ENCODE results near the gene ENPP1.
A peak's percentile ranks its signal among the peaks of the same experiment; 100 is the strongest.

ENPP1 gene

DNA sequence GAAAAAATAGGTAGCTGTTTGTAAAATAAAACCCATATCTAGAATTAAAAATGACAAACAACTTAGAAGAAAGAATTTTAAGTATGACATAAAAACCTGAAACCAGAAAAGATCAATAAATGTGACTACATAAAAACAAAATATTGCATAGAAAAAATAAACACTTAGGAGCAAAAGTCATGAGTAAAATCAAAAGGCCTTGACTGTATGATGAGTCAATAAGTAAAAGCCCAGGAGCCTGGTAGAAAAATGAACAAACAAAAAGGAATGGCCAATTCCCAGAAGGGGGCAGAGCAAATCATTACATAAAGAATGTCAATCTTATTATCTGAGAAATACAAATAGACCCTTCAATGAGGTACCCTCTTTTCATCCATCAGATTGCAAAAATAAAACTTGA lies 20.7 kb upstream of the ENPP1 start:
- DNase-seq (ENCODE audit: low read depth, low spot score), result no peak

DNA sequence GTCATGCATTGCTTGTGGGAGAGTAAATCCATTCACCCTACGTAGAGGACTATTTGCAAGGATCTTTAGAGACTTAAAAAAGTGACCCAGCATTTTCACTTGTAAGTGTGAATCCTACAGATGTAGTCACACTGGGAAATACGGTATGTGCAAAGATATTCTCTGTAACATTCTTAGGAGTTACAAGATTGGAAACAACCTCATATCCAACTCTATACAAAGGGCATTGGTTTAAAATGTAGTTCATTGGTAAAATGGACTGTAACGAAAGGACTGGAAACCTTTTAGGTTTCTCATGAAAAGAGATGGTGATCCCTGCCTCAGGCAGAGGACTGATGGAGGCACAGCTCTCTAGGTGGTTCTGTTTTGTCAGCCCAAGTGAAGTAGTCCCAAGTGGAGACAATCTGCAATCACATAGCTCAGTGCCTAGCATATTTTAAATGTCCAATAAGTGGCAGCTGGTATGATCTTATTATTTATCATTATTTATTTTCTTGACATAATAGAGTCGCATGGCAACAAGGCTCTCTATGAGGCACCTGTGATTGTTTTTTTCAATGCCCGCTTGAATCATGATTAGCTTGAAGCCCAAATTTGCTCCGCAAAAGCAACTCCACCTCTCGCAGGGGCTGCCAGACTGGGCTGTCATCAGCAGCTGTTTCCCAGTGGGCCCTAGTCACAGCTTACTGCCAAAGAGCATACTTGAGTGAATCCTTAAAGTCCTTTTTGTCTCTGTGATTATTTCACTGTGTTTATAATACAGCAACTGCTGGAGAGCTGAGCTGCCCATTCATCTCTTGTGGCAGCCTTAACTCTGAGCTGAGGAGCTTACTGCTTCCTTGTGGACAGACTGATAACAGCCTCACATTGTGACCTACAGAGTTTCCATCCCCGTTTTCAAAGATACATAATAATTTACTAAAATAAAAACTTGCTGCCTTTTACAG lies 19.8 kb upstream of the ENPP1 start:
- DNase-seq (ENCODE audit: low read depth, low spot score), result peak; percentile 22

GRCh38 chr6:131789219-131789618 lies 18.6 kb upstream of the ENPP1 start:
- DNase-seq (ENCODE audit: low read depth, low spot score), result no peak

GRCh38 chr6:131791476-131791875 lies 16.3 kb upstream of the ENPP1 start:
- DNase-seq (ENCODE audit: low read depth, low spot score), result no peak

GRCh38 chr6:131792091-131792496 lies 15.7 kb upstream of the ENPP1 start:
- peak; percentile 45 for DNase-seq (ENCODE audit: low read depth, low spot score)

DNA sequence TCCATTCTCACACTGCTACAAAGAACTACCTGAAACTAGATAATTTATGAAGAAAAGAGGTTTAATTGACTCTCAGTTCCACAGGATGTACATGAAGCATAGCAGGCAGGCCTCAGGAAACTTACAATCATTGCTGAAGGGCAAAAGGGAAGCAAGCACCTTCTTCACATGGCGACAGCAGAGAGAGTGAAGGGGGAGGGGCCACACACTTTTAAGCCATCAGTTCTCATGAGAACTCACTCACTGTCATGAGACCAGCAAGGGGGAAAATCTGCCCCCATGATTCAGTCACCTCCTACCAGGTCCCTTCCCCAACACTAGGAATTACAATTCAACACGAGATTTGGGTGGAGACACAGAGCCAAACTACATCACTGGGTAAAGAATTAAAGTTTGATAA lies 12.5 kb upstream of the ENPP1 start:
- no peak for DNase-seq (ENCODE audit: low read depth, low spot score)

DNA sequence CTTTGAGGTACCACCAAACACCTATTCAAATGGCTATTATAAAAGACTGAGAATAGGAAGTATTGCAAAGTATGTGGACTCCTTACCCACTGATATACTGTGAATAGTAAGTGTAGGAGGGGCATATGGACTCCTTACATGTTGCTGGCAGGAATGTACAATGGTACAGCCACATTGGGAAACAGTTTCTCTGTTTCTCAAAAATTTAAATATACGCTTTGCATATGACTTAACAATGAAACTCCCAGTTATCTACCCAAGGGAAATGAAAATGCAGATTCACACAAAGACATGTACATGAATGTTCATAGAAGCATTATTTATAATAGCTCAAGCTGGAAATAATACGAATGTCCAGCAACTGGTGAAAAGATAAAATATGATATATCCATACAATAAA lies 5.5 kb upstream of the ENPP1 start:
- DNase-seq (ENCODE audit: low read depth, low spot score), result no peak

GRCh38 chr6:131803007-131803769 lies 4.6 kb upstream of the ENPP1 start:
- no peak for DNase-seq (ENCODE audit: low read depth, low spot score)

GRCh38 chr6:131804131-131804530 lies 3.7 kb upstream of the ENPP1 start:
- DNase-seq (ENCODE audit: low read depth, low spot score), result no peak

- no peak for DNase-seq (ENCODE audit: low read depth, low spot score)
These were observed 538 bp upstream of the ENPP1 start for GRCh38 chr6:131807321-131807643.

DNA sequence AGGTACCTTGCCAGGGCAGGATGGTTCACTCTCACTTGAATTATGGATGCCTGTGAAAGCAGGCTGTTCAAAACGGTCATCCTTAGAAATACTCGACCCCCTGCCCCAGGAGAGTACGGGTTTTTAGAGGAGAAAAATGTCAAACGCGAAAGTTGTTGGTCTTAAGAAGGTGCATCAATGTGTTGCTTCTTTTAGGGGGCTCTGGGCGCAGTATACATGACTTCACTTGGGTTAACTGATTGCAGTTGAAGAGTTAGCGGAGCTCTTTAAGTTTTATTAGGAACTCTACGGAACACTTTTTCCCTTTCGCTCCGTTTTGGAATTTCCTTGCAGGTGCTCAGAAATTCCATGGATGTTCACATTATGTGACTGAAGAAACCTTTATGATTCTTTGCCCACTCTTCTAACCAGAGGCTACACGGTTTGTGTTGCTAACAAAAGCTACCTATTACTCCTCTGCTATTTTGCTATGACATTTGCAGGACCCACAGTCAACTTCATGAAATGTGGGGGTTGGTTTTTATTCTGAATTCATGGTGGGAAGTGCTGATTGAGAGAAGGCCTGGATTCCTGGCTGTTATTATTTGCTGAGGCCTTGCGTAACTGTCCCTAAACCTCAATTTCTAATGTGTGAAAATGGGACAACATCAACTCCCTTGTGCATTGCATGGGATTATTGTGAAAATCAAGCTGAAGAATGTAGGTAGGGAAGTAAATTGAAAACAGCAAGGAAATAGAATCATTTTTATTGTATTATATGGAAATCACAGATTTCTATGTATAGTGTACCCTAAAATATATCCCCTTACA lies 845 bp downstream of the ENPP1 start:
- DNase-seq (ENCODE audit: low read depth, low spot score), result no peak

GRCh38 chr6:131811500-131811899 lies 3.7 kb downstream of the ENPP1 start:
- no peak for DNase-seq (ENCODE audit: low read depth, low spot score)

- peak; percentile 49 for DNase-seq (ENCODE audit: low read depth, low spot score)
These were observed 6.2 kb downstream of the ENPP1 start for GRCh38 chr6:131813991-131814390.

GRCh38 chr6:131816869-131817268 lies 9.0 kb downstream of the ENPP1 start:
- no peak for DNase-seq (ENCODE audit: low read depth, low spot score)

GRCh38 chr6:131819572-131820124 lies 11.8 kb downstream of the ENPP1 start:
- DNase-seq (ENCODE audit: low read depth, low spot score), result peak; percentile 65

- DNase-seq (ENCODE audit: low read depth, low spot score), result no peak
These were observed 13.4 kb downstream of the ENPP1 start for GRCh38 chr6:131821010-131821807.

- no peak for DNase-seq (ENCODE audit: low read depth, low spot score)
These were observed 14.3 kb downstream of the ENPP1 start for GRCh38 chr6:131822119-131822518.

DNA sequence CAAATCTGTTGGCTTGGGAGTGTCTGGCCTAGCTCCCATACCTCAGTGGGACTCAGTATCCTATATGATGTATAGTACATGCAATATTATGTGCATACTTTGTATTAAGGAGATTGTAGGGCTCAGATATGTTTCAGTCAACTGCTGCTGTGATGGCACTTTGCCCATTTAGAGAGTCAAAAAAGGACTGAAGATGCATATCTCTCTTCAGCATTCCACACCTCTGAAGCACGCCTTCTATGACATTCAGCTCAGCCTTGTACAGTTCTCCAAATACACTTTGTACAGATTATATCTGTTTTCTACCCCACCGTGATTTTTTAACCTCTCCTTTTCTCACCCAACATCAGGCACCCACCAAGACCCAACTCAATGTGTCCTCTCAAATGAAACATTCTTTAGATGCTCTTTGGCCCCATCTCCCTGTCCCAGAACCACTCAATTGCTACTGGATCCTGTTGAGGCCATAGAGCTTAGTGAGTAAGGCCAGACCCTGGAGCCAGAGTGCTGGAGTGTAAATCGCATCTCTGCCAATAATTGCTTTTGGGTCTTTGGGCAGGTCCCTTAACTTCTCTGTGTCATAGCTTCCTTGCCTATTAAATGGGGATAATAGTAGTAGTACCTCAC lies 15.6 kb downstream of the ENPP1 start:
- no peak for DNase-seq (ENCODE audit: low read depth, low spot score)

GRCh38 chr6:131825946-131826345 lies 18.1 kb downstream of the ENPP1 start:
- no peak for DNase-seq (ENCODE audit: low read depth, low spot score)

- DNase-seq (ENCODE audit: low read depth, low spot score), result no peak
These were observed 20.3 kb downstream of the ENPP1 start for GRCh38 chr6:131828080-131828479.

Data from astrocyte of the hippocampus (primary cell).